ENCODE results near the gene BTG4.
A peak's percentile ranks its signal among the peaks of the same experiment; 100 is the strongest.

BTG4 gene

GRCh38 chr11:111512296-111513239 lies at the start of gene BTG4:
Gene BTG4, minus strand, starts transcription at chr11:111512386. Its CDS starts 13,610 bp downstream, at chr11:111498776.
- peak in 1 of 2 donors; percentile 13 for DNase-seq

GRCh38 chr11:111561791-111562325 lies 49.7 kb upstream of the BTG4 start:
- no peak for DNase-seq

- no peak for DNase-seq
Measured at GRCh38 chr11:111561306-111561705, 49.1 kb upstream of the BTG4 start.

GRCh38 chr11:111560800-111561199 lies 48.6 kb upstream of the BTG4 start:
- no peak for DNase-seq

- DNase-seq: no peak
Measured at GRCh38 chr11:111559800-111560464, 47.7 kb upstream of the BTG4 start.

- DNase-seq: no peak
Measured at GRCh38 chr11:111557425-111558111, 45.4 kb upstream of the BTG4 start.

GRCh38 chr11:111555255-111555654 lies 43.1 kb upstream of the BTG4 start:
- DNase-seq: no peak

GRCh38 chr11:111554532-111554931 lies 42.3 kb upstream of the BTG4 start:
- DNase-seq: no peak

- no peak for DNase-seq
Measured at GRCh38 chr11:111550258-111550657, 38.1 kb upstream of the BTG4 start.

- no peak for DNase-seq
Measured at GRCh38 chr11:111549869-111550203, 37.6 kb upstream of the BTG4 start.

- no peak for DNase-seq
Measured at GRCh38 chr11:111549196-111549868, 37.1 kb upstream of the BTG4 start.

GRCh38 chr11:111548525-111548924 lies 36.3 kb upstream of the BTG4 start:
- DNase-seq: no peak

- DNase-seq: no peak
Measured at GRCh38 chr11:111542606-111543275, 30.6 kb upstream of the BTG4 start.

- DNase-seq: no peak
Measured at GRCh38 chr11:111541254-111542061, 29.3 kb upstream of the BTG4 start.

- no peak for DNase-seq
Measured at GRCh38 chr11:111540937-111541253, 28.7 kb upstream of the BTG4 start.

GRCh38 chr11:111540114-111540936 lies 28.1 kb upstream of the BTG4 start, which contains the start of gene LAYN:
Gene LAYN, plus strand, starts transcription at chr11:111540720. Its CDS starts 124 bp downstream, at chr11:111540844.
- peak in 1 of 2 donors; percentile 11 for DNase-seq

GRCh38 chr11:111539426-111540113 lies 27.4 kb upstream of the BTG4 start:
- peak in 1 of 2 donors; percentile 13 for DNase-seq

GRCh38 chr11:111538407-111539114 lies 26.4 kb upstream of the BTG4 start:
- no peak for DNase-seq

GRCh38 chr11:111537336-111537860 lies 25.2 kb upstream of the BTG4 start:
- DNase-seq: no peak

Measured in activated CD4-positive, alpha-beta T cell treated with anti-CD3 and anti-CD28 coated beads for 4 hours (primary cell).